Measurements from ENCODE around the gene RASSF5. TPM values are rescaled to one million over a fixed set of nuclear protein-coding genes. Genes with fewer than 3 reads are reported as not detected.

RASSF5 gene
- total and polyA plus RNA-seq, 2 of the 13 experiments (the other 11 are each of a cell fraction or from before 2014, with no cell fraction given) = 0.18 to 0.40 TPM

GRCh38 chr1:206573762-206574161 is 66.4 kb downstream of the RASSF5 start:
- Histone ChIP-seq H3K4me1 (ENCODE audit: insufficient read depth, low read length) (no peaks in the 10 kb centered on the region), H3K9me3 (ENCODE audit: low read length) (no peaks in the 10 kb centered on the region), H3K9ac (ENCODE audit: insufficient read depth, low read depth, low read length) (no peak overlapping the region), H3K27me3 (ENCODE audit: control insufficient read depth in 1 of 2, insufficient read depth in 2 of 2, low read length in 2 of 2) (no peaks in the 10 kb centered on the region), H4K20me1 (ENCODE audit: insufficient read depth, low read length) (no peaks in the 10 kb centered on the region), H3K27ac (ENCODE audit: extremely low read length, insufficient read depth, low read length) (no peak overlapping the region), H3K4me3 (replicated peaks in 1 of 3; ENCODE audit: insufficient read depth in 1 of 3, low read depth in 2 of 3, low read length in 3 of 3) (no peak overlapping the region), H2AFZ (ENCODE audit: low read length) (no peak overlapping the region), H3K4me2 (ENCODE audit: low read depth, low read length) (no peak overlapping the region), H3K79me2 (ENCODE audit: insufficient read depth, low read length) (no peaks in the 10 kb centered on the region), H3K36me3 (replicated peaks in 1 of 2; ENCODE audit: control insufficient read depth in 1 of 2, insufficient read depth in 2 of 2, low read length in 2 of 2) (no peaks in the 10 kb centered on the region)
- in situ Hi-C loops (cut with HindIII; ENCODE audit: extremely low pct_ligation_motif_present, low pct_unique_long_range_greater_than_20kb) (no loop called here), intact Hi-C loops (cut with micrococcal nuclease; ENCODE audit: unreplicated experiment) (no loop called here)
- POLR2A ChIA-PET = no interaction called here
- no peak for DNase-seq (ENCODE audit: low spot score)
- 79% methylated on average over 3 of the region's 4 CpGs for WGBS (ENCODE audit: low lambda C conversion rate)
- BruUV-seq (replicated peaks) = no TSS peak
- no peak for FAIRE-seq
- TF ChIP-seq, protein P1, sequence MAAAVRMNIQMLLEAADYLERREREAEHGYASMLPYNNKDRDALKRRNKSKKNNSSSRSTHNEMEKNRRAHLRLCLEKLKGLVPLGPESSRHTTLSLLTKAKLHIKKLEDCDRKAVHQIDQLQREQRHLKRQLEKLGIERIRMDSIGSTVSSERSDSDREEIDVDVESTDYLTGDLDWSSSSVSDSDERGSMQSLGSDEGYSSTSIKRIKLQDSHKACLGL (CRISPR knock-in tag; IDR thresholded peaks at IDR 0.05) = no peak
- TF ChIP-seq ZNF230 (CRISPR knock-in tag; IDR thresholded peaks at IDR 0.05) (no peak), BCLAF1 (IDR thresholded peaks at IDR 0.05) (no peak)
- TF ChIP-seq, protein P2, sequence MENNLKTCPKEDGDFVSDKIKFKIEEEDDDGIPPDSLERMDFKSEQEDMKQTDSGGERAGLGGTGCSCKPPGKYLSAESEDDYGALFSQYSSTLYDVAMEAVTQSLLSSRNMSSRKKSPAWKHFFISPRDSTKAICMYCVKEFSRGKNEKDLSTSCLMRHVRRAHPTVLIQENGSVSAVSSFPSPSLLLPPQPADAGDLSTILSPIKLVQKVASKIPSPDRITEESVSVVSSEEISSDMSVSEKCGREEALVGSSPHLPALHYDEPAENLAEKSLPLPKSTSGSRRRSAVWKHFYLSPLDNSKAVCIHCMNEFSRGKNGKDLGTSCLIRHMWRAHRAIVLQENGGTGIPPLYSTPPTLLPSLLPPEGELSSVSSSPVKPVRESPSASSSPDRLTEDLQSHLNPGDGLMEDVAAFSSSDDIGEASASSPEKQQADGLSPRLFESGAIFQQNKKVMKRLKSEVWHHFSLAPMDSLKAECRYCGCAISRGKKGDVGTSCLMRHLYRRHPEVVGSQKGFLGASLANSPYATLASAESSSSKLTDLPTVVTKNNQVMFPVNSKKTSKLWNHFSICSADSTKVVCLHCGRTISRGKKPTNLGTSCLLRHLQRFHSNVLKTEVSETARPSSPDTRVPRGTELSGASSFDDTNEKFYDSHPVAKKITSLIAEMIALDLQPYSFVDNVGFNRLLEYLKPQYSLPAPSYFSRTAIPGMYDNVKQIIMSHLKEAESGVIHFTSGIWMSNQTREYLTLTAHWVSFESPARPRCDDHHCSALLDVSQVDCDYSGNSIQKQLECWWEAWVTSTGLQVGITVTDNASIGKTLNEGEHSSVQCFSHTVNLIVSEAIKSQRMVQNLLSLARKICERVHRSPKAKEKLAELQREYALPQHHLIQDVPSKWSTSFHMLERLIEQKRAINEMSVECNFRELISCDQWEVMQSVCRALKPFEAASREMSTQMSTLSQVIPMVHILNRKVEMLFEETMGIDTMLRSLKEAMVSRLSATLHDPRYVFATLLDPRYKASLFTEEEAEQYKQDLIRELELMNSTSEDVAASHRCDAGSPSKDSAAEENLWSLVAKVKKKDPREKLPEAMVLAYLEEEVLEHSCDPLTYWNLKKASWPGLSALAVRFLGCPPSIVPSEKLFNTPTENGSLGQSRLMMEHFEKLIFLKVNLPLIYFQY (CRISPR knock-in tag; IDR thresholded peaks at IDR 0.05; ENCODE audit: borderline replicate concordance) = no peak
- no peak for ATAC-seq
- CTCF ChIA-PET (ENCODE audit: low intra/inter-chr PET ratio, low total read pairs) = no interaction called here
